Lung (tissue), 12 donors: ENCODE measurements around the gene GRK4. TPM values are rescaled to one million over a fixed set of nuclear protein-coding genes. Genes with fewer than 3 reads are reported as not detected.

Experiments used
- ATAC-seq: fragments of 200-7000 bp; cut with Tn5 transposase; one replicate; pipeline ENCODE4 v1.9.1; 2020; ENCODE audit warnings: moderate number of reproducible peaks; ENCODE audit not compliant: insufficient read depth, low FRiP score
- DNase-seq, 3 donors: peaks; one replicate each; pipeline ENCODE4 v3.0.0-alpha.2; 2013 to 2017
- H3K27ac ChIP-seq, 2 donors: one replicate each; pipeline ENCODE4 v1.5.1; 2013; ENCODE audit warnings: mild to moderate bottlenecking in 2 of 2, moderate library complexity in 2 of 2, control low read depth in 1 of 2, inconsistent platforms in 1 of 2, low read depth in 1 of 2, low read length in 1 of 2
- H3K27me3 ChIP-seq, 3 donors: one replicate each; pipeline ENCODE4 v1.5.1; 2013; ENCODE audit warnings: low read length in 2 of 3; ENCODE audit not compliant: control insufficient read depth in 3 of 3, insufficient read depth in 3 of 3
- H3K36me3 ChIP-seq, 4 donors: one replicate each; pipeline ENCODE4 v1.5.1; 2013; ENCODE audit warnings: low read length in 4 of 4, mild to moderate bottlenecking in 1 of 4, moderate library complexity in 1 of 4; ENCODE audit not compliant: control insufficient read depth in 4 of 4, insufficient read depth in 4 of 4
- H3K4me1 ChIP-seq, 5 donors: one replicate each; pipeline ENCODE4 v1.5.1; 2013; ENCODE audit warnings: low read length in 5 of 5, mild to moderate bottlenecking in 2 of 5, moderate library complexity in 1 of 5; ENCODE audit not compliant: control insufficient read depth in 5 of 5, insufficient read depth in 5 of 5
- H3K4me3 ChIP-seq: one replicate; pipeline ENCODE4 v1.5.1; 2013; ENCODE audit warnings: mild to moderate bottlenecking, control low read depth, moderate library complexity
- H3K9ac ChIP-seq, 2 donors: one replicate each; pipeline ENCODE4 v1.5.1; 2013; ENCODE audit warnings: low read length in 2 of 2, control low read depth in 1 of 2; ENCODE audit not compliant: insufficient read depth in 1 of 2
- H3K9me3 ChIP-seq, 4 donors: one replicate each; pipeline ENCODE4 v1.5.1; 2013; ENCODE audit warnings: low read length in 3 of 4, mild to moderate bottlenecking in 1 of 4, moderate library complexity in 1 of 4; ENCODE audit not compliant: control insufficient read depth in 4 of 4, insufficient read depth in 3 of 4
- CTCF ChIP-seq: IDR thresholded peaks from 2 replicates; pipeline ENCODE4 v1.5.1; 2012; ENCODE audit warnings: mild to moderate bottlenecking; ENCODE audit errors: control extremely low read depth, extremely low read depth
- WGBS, 2 donors: extraction: QIAGEN DNeasy Blood & Tissue Kit; methylation state at CpG; one replicate each; pipeline ENCODE4 v1.1.7; 2013; 5-methylcytosine and 5-hydroxymethylcytosine counted together
- polyA plus RNA-seq, 2 donors: library from polyadenylated mRNA; stranded (reverse); fragments of 200-250 nt; gene quantifications; one replicate each; pipeline ENCODE4 v1.2.1, GENCODE V29; 2013
- total RNA-seq, 2 donors: library from RNA; depleted of rRNA in 1 of 2; stranded (reverse); fragments of >200 nt in 1 of 2; gene quantifications; one replicate each; pipeline ENCODE4 v1.2.1, GENCODE V29; 2014 to 2021
- donor health status: control.
- donor health status: control.
- donor health status: Bipolar disorder and iron deficiency.
- donor health status: healthy.
- donor health status: DM: yes; HTN: yes; CAD: no.

GRK4 gene
- total and polyA plus RNA-seq, 4 donors = 1.8 to 6.7 (median 3.2) TPM

GRCh38 chr4:3026540-3026939 is 63.2 kb downstream of the GRK4 start:
- DNase-seq = no peak
- Histone ChIP-seq H3K27ac (no peak overlapping the region), H3K4me3 (no peak overlapping the region), H3K9ac (no peak overlapping the region), H3K4me1 (no peaks in the 10 kb centered on the region), H3K9me3 (peaks cover 0 to 5% (median 2%) of the 10 kb centered on the region in 4 donors), H3K27me3 (no peaks in the 10 kb centered on the region), H3K36me3 (peaks cover 0 to 6% (median 1%) of the 10 kb centered on the region in 4 donors)
- 92 to 95% methylated on average over 9 of the region's 9 CpGs for WGBS, 2 donors
- ATAC-seq = no peak
- no peak for TF ChIP-seq CTCF

DNA sequence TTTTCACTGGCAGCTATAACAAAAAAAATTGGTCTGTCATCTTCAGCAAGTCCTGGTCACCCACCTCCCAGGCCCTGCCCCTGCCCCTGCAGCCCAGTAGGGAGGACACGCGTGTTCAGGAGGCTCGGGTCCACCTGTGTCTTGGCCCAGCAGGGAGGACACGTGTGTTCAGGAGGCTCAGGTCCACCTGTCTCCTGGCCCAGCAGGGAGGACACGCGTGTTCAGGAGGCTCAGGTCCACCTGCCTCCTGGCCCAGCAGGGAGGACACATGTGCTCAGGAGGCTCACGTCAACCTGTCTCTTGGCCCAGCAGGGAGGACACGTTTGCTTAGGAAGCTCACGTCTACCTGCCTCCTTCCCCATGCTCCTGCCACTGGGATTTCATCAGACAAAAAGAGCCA is 66.1 kb downstream of the GRK4 start:
- WGBS, 2 donors = 95 to 97% methylated on average over 8 to 9 of the region's 9 CpGs
- no peaks in the 10 kb centered on the region for H3K9me3 ChIP-seq
- DNase-seq (no peak), ATAC-seq (no peak)
- no peak for TF ChIP-seq CTCF
- no peak overlapping the region for H3K4me3 ChIP-seq
- H3K27ac ChIP-seq = no peak overlapping the region
- no peaks in the 10 kb centered on the region for H3K36me3 ChIP-seq
- H3K27me3 ChIP-seq = no peaks in the 10 kb centered on the region
- H3K9ac ChIP-seq = no peak overlapping the region
- no peaks in the 10 kb centered on the region for H3K4me1 ChIP-seq

DNA sequence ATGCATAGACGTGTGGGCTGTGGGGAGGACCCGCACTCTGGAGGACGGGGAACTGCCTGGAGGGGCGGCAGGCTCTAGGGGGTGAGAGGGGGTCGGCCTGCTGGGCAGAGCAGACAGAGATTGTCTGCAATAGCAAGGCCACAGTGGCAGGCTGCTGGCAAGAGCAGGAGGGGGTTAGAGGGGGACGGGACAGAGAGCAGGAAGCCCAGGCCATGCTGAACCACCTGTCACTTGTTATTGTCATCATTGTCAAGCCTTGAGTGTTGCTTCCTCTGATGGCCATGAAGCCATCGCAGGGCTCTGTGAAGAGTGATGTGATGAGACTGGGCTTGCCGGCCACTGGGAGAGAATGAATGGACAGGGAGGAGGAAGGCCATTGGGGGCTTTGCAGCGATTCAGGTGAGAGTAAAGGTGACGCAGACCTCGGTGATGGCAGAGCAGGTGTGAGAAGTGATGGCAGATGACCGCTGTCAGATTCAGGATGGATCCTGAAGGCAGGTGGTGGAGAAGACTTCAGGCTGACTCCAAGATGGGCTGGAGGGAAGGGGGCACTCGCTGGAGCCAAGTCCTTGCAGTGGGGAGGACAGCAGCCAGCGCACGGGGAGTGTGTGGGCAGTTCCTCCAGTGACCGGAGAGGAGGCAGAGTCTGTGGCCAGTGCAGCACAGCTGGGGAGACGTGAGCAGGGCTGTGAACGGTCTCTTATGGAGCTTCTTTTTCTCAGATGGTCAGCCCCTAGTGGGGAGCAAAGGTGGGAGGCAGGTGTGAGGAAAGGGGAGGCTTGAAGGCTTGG is 67.4 kb downstream of the GRK4 start:
- DNase-seq (no peak), ATAC-seq (no peak)
- Histone ChIP-seq H3K9ac (no peak overlapping the region), H3K36me3 (no peaks in the 10 kb centered on the region), H3K9me3 (no peaks in the 10 kb centered on the region), H3K4me1 (no peaks in the 10 kb centered on the region), H3K27ac (no peak overlapping the region), H3K4me3 (no peak overlapping the region), H3K27me3 (no peaks in the 10 kb centered on the region)
- 75 to 77% methylated on average over 18 of the region's 18 CpGs for WGBS, 2 donors
- TF ChIP-seq CTCF = no peak
